Measurements from ENCODE around the gene SDK1.

The SDK1 gene

GRCh38 chr7:3981281-3981680, 680.2 kb downstream of the SDK1 start:
- DNase-seq (ENCODE audit: low read depth): no peak

GRCh38 chr7:3984456-3984855, 683.4 kb downstream of the SDK1 start:
- DNase-seq (ENCODE audit: low read depth): no peak

DNA sequence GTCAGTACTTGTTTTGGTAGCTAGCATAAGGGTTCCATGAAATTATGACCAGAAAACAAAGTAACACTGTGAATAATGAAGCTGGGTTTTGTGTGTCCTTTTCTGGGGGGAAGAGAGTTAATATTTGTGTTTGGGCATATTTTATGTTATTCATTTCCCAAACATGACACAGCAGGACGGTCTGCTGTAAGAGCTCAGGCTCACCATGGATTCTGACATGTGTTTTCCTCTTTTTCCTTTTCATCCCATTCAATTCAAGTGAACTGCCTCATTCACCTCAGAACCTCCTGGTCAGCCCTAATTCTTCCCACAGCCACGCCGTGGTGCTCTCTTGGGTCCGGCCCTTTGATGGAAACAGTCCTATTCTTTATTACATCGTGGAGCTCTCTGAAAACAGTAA, 685.9 kb downstream of the SDK1 start:
- no peak for DNase-seq (ENCODE audit: low read depth)

- DNase-seq (ENCODE audit: low read depth): no peak
Measured at GRCh38 chr7:3987426-3987927, 686.4 kb downstream of the SDK1 start.

- no peak for DNase-seq (ENCODE audit: low read depth)
Measured at GRCh38 chr7:3989723-3990122, 688.7 kb downstream of the SDK1 start.

GRCh38 chr7:3991731-3992231, 690.7 kb downstream of the SDK1 start:
- DNase-seq (ENCODE audit: low read depth): no peak

DNA sequence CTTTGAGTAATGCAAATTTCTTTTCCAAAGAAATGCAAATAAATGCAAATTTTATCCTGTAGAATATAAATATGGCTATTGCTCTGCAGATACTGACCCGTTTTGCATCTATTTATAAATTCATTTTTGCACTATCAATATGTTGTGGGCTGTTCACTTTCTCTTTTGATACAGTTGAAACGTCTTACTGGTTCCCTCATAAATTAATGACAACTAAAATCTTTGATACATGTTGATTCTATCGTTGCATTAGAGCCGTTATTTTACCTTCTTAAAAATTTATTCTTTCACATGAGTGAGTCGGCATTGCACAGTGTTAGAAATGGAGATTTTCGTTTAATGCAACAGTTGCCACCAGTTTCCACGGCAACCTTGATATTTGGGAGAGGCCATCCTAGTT, 691.8 kb downstream of the SDK1 start:
- DNase-seq (ENCODE audit: low read depth): no peak

- DNase-seq (ENCODE audit: low read depth): no peak
Measured at GRCh38 chr7:3994764-3995163, 693.7 kb downstream of the SDK1 start.

- DNase-seq (ENCODE audit: low read depth): peak; percentile 8
Measured at GRCh38 chr7:3995187-3995586, 694.1 kb downstream of the SDK1 start.

DNA sequence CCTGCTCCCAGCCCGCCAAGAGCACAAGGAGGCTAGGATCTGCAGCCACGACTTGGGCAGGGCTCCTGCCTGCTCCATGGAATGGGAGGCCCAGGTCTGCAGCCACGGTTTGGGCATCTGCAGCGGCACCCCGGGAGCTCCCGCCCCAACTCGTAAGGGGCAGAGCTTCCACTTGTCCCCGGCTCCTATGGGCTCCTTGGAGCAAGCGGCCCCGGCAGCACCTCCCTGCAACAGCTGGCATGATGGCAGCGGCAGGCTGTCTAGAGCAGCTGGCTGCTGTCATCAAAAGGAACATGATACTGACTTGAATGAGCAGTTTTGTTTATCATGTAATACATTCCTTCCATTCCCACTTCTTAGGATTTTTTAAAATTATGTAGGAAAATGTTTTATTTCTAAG, 697.0 kb downstream of the SDK1 start:
- DNase-seq (ENCODE audit: low read depth): no peak

DNA sequence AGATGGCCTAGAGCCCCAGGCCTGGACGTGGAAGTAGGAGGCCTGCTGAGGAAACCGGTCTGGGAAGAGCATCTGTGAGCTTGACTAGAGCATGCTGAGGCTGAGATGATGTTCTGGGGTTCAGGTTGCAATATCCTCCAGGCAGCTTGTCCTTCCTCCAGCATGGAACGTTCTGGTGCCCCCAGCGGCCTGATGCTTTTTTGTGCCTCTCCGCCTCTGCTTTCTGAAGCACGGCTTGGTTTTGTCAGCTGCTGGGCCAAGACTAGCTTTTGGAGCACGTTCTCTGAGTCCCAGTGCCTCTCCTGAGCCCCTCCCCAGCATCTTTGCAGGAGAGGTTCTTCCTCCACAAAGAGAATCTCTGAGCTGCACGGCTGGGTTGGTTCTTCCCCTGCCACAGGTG, 699.1 kb downstream of the SDK1 start:
- no peak for DNase-seq (ENCODE audit: low read depth)

- DNase-seq (ENCODE audit: low read depth): no peak
Measured at GRCh38 chr7:4000934-4001333, 699.9 kb downstream of the SDK1 start.

DNA sequence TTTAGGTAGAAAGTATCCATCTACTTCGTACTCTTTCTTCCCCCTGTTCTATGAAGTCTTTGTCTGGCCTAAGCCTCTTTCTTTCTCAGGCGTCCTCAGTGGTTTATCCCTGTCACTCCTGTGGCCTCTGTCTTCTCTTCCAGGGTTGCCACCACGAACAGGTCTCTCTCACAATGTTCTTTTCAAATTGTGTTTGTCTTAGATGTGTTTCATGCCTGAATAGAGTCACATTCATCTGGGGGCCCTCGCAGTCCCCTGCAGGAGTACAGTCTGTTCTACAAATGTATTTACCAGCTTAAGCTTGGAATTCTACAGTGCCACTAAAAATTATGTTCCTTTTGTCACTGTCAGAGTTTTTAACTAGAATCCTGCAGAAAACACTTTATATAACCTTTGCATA, 700.7 kb downstream of the SDK1 start:
- DNase-seq (ENCODE audit: low read depth): no peak

DNA sequence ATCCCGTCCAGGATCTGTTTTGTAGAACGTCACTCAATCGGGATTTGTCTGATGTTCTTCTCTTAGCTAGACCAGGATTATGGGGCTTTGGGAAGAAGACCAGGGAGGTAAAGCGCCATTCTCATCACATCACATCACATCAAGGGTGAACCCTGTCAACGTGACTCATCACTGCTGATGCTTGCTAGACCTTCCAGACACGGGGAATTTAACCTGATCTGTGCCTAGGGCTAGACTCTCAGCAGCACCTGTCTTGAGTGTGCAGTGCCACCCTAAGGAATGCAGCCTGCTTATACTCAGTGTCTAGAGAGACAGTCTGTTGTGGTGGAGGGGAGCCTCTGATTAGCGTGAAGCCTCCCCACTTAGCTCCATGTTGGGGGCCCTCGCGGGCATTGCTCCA, 702.5 kb downstream of the SDK1 start:
- DNase-seq (ENCODE audit: low read depth): no peak

GRCh38 chr7:4006687-4007086, 705.6 kb downstream of the SDK1 start:
- DNase-seq (ENCODE audit: low read depth): no peak

DNA sequence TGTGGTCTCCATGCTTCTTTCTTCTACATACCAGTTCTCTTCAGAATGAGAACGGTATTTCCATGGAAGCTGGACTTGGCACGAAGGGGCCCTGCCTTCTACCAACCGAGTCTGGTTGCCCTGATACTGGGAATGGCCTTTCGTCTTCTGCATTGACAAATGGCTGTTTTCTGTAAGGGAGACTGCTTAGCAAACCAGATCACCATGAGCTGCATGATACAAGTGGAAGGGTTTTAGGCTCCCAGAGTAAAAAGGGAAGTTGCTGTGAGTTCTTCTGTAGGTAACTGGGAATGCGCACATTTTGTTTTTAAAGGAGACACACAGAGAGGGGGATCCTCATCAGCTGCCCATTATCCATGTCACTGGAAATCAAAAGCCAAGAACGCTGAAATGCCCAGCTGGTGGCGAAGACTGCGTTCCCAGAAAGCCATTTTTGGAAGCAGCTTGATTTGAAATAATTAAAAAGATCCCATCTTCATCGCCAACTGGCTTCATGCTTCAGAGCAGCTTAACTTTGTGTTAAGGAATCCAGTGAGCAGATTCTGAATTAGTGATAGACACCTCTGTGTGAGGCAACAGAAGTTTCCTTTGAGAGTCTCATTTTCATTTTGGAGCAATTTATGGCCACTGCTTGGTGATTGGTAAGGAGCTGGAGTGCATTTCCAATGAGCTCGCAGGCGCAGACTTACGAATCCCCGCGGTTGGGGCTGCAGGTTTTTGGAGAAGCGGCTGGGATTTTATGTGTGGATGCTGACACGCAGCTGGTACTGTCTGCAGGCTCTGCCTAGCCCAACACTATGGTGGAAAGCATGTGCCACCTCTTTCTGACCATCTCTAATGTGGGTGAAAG, 708.4 kb downstream of the SDK1 start:
- no peak for DNase-seq (ENCODE audit: low read depth)

- DNase-seq (ENCODE audit: low read depth): no peak
Measured at GRCh38 chr7:4010061-4010605, 709.1 kb downstream of the SDK1 start.

GRCh38 chr7:4010923-4011656, 710.0 kb downstream of the SDK1 start:
- DNase-seq (ENCODE audit: low read depth): no peak

DNA sequence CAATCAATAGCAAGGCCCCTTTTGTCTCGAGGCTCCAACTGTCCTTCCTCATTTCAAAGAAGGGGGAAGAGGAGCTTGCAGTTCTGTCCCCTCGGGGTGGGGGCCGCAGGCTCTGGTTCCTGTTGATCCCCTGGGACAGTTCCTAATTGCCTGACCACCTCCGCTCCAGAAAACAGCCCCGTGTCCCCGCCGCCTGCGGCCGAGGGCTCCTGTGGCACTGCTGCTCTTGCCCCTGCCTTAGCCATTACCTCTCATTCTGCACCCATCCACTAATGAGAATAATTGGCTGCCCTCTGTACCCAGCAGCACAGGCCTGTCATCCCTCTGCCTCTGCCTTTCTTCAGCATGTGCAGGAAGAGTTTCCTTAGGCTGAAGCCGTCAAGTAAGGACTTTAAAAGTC, 712.7 kb downstream of the SDK1 start:
- DNase-seq (ENCODE audit: low read depth): no peak

DNA sequence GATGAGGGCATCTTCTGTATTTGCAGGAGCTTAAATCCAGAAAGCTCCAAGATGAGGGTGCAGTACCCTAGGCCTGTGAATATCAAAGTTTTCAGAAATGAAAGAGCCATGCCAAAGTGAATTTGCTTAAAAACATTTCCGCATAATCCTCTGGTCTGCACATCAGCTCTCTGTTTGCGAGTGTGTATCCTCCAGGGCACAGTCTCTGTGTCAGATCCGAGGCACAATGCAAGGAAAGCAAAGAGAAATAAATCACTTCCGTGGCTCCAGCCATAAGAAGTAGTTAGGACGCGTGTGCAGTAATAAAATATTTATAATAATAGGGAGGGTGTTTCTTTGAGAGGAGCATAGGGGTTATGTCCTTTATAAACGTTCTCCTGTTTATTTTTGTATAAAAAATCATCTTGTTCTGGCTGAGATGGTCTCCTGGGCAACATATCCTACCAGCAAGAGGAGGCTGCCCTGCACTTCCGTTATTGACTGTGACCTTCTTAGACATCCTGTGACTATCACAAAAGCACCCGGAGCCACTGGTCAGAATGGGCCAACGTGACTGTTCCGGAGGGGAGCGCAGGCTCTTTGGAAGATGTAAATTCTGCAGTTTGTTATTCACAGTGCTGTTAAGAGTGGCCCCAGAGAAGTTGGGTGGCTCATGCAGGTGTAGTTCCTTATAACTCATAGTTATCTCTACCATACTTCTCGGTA, 713.4 kb downstream of the SDK1 start:
- DNase-seq (ENCODE audit: low read depth): no peak

- no peak for DNase-seq (ENCODE audit: low read depth)
Measured at GRCh38 chr7:4015371-4015770, 714.3 kb downstream of the SDK1 start.

GRCh38 chr7:4015996-4016395, 714.9 kb downstream of the SDK1 start:
- DNase-seq (ENCODE audit: low read depth): no peak

Data from activated T-cell treated with anti-CD3 and anti-CD28 coated beads for 48 hours (primary cell).